NCI-H1105 (cell line): ENCODE data around the gene CSGALNACT2.
"Not testable (repeated sequence)": the region's sequence is repeated elsewhere in the genome, so short reads cannot be mapped to it uniquely, and the experiment has no call there.

Experiments used
- DNase-seq: peaks from one replicate; lab custom pipeline; 2025; lab: John Stamatoyannopoulos, UW

Gene CSGALNACT2

DNA sequence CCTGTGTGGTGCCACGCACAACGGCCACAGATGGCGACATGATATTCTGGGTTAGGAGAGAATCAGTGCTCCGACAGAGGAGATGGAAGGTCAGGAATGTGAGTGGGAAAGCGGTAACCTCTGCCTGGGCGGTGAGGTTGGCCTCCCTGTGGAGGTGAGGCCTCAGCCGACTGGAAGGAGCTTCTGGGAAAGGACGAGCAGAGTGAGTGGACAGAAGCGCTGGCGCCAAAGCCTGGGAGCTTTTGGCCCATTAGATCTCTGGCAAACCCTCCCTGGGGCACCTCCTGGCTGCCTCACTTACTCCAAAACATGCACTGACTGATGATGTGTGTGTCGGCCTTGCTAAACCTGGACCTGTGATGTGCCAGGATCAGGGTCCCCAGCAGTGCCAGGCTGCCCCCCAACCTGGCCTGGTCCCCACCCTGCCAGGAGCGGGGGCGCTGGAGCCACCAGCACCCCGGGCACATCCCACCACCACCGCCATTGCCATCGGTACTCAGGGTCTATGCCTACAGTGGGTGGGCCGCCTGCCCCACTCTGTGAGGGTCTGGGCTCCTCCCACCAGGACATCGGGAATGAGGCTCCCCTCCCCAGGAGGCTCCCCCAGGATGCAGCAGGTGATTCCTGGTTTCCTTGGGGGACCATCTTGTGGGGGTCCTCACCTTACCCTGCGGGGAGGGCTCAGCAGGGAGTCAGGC, 77.7 kb downstream of the CSGALNACT2 start:
- DNase-seq, result no peak

DNA sequence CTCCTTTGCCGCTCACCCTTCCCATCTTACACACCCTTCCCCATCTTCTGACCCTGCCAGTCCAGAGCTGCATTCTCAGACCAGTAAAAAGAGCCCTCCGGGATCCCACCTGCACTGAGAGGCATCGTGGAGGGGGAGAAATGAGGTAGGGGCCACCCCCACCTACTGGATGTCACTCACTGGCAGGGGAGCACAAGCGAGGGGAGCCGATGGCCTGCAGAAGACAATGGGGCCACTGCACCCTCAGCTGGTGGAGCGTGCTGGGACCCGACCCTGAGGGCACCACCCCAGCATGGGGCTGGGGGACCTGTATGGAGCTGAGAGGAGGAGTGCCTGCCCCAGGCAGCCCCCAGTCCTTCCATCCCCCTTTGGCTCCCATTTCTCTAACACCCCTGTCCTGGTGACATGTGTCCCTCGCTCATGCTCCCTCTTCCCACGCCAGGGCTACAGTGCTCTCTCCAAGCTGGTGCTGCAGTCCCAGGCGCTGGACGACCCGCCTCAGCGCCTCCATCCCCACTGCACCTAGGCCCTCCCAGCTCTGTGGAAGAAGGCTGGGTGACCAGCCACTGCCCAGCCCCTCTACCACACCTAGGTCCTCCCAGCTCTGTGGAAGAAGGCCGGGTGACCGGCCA, 78.8 kb downstream of the CSGALNACT2 start:
- DNase-seq, result no peak

DNA sequence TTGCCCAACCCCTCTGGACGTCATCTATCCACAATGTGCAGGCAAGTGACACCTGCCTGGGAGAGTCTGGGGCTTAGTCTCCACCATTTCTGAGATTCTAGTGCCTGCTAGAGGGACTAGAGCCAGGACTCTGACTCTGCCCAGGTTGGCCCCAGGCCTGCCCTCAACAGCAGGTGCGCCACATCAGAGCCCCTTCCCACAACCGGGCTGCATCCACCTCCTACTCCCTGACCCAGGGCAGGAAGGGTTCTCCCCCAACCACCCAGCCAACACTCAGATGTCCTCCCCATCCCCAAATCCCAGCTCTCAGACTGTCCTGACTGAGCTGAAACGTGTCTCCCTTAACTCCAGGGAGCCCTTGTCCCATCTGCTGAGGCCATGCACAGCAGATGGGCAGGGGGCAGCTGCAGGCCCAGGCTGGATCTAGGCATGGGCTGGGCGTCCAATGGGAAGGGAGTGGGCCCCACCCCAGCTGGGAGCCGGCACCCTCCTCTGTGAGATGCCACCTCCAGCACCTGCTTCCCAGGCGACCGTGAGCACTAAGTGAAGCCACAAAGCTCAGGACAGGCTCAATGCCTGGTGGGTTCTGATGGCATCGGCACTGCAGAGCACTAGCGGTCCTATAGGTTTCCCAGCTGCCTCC, 79.4 kb downstream of the CSGALNACT2 start:
- no peak for DNase-seq

DNA sequence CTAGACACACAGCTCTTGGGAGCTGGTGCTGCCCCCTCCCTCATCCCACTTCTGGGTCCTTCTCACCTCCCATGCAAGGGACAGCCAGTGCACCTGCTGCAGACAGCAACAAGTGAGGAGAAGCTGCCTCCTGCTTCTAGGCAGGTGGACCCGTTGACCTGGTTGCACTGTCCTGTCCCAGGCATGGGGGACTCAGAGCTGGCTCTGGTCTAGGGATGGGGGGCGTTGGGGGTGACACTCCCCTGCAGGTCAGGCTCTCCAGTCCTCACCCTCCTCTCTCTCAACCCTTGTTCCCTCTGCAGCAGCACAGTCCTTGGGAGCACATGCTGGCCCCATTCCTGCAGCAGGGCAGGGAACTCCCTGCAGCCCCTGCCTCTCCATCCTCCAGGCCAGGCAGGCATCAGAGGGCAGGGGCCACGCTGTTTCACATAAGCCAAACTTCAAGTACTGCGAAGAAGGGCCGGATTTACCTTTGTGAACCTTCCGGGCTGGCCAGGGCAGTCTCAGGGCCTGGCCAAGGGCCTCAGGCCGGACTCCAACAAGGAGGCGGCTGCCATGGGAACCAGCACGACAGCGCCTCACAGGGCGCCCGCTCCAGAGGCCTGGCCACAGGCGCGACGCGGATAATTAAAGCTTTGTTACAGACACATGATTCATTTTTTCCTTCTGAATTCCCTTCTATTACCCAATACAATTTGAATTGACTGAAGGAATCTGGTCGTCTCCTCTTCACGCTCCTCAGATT, 80.1 kb downstream of the CSGALNACT2 start:
- DNase-seq, result no peak

DNA sequence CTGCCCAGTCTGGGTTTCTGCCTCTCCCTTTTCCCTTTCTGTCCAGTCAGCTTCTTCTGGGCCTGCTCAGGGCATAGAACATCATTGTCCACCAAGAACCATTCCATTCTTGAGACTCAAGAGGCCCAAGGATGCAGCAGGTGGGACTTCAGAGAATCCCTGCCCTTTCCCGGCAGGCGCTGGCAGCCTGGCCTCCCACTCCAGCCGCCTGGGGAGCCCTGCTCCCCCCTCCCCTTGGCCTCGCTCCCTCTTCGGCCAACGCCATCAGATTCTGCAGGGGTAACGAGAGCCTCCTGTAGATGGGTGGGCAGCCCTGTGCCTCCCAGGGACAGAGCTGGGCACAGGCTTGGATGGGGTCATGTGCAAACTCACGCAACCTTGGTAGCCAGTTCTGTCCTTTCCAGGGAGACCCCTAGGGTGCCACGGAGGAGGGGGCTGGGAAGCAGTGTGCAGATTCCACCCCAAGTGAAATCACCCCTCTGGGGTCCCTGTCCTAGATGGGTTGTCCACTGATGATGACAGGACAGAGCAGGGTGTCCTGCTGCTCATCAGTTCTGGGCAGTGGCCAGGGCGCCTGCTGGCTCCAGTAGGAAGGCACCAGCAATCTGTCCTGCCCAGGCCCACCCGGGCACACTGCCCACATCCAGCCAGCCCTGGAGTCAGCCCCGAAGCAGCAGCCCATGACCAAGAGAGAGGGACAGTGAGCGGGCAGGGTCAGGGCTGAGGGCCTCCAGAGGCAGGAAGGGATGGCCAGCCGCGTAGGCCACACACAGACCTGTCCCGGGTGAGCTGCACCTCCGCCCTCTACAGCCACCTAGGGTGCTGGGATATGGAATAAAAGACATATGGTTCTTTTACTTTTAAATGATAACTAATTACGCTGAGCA, 80.9 kb downstream of the CSGALNACT2 start:
- no peak for DNase-seq

DNA sequence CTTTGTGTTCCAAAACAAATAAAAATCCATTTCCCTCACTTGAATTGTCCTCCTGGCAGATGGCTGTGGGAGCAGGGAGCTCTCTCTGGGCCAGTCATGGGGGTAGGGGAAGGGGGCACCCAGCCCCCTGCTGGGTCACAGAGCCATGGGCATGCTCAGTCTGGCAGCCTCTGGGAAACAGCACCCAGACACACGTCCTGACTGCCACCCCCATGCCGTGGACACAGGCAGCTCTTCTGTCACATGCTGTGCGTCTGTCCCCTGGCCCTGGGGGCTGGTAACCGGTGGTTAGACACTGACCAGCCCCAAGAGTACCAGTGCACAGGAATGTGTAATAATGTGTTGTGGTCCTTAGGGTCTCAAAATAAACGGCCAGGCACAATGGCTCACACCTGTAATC, 81.6 kb downstream of the CSGALNACT2 start:
- no peak for DNase-seq

DNA sequence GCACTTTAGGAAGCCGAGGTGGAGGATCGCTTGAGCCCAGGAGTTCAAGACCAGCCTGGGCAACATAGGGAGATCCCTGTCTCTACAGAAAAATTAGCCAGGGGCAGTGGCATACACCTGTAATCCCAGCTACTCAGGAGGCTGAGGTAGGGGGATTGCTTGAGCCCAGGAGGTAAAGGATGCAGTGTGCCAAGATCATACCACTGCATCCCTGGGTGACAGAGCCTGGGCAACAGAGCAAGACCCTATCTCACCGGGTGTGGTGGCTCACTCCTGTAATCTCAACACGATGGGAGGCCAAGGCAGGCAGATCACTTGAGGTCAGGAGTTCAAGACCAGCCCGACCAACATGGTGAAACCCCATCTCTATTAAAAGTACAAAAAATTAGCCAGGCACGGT, 82.0 kb downstream of the CSGALNACT2 start:
- not testable (repeated sequence) for DNase-seq

DNA sequence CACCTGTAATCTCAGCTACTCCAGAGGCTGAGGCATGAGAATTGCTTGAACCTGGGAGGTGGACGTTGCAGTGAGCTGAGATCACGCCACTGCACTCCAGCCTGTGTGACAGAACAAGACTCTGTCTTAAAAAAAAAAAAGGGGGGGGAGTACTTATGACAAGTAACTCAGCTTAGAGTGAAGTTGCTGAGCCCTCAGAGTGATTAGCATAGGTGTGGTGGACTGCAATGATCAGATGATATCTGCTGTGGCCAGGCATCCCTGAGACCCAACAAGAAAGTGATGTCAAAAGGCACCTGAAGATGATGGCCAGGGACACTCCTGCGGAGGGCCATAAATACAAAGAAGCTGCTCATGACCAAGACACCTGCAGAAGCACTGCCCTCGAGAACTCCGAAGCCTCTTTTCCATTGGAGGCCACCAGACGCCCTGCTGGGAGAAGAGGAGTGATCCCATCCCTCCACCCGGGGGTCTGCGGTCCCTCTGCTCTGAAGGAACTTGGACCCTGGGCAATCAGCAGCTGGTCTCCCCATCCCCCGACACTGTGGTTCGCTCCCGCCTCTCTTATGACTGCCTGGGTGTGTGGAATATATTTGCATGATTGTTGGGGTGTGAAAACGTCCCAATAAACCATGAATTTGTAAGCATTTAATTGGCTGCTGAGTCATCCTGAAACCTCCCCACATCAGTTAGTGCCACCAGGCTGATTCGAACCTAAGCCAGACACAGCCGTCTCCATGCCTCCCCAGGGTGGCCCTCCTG, 82.6 kb downstream of the CSGALNACT2 start:
- DNase-seq, result no peak

DNA sequence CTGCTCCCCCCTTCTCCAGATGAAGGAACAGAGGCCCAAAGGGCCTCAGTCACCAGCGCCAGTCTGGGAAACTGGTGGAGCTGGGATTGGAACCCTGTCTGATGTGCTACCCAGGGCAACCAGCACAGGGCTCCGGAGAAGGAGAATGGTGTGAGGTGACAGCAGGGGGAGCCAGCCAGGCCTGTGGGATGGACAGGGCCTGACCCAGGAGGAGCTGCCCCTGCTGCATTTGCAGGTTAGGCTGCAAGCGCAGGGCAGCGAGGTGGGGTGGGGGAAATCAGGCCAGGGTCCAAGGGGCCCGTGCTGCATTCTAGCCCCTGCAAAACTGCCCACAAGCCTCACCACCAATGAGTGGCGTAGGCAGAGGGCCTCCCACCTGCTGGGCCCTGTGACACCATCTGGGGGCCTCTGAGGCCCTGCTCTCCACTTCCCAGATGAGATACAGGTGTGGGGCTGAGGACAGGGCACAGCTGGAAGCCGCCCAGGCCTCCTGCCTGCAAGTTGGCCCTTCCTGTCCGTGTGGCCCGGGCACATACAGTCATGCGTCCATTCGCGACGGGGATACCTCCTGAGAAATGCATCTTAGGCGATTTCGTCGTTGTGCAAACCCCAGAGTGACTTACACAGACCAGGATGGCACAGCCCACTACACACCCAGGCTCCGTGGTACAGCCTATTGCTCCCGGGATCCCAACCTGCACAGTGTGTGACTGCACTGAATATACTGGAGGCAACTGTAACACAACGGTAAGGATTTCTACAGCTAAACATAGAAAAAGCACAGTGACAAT, 83.4 kb downstream of the CSGALNACT2 start:
- DNase-seq, result no peak

DNA sequence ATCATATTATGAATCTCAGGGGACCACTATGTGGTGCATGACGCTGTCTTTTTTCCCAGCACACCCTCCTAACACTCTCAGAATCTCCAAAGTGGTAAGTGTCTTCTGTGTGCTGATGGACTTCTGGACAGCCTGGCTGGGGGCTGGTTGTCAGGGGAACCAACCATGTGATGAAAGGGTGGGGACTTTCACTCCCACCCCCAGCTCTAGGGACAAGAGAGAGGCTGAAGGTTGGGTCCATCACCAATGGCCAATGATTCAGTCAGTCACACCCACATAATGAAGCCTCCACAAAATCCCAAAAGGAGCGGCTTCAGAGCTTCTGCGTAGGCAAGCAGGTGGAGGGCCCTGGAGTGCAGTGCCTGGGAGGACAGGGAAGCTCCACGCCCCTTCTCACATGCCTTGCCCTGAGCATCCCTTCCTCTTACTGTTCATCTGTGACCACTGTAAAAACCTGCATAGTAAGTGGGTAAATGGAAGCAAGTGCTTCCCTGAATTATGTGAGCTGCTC, 84.0 kb downstream of the CSGALNACT2 start:
- DNase-seq, result no peak

DNA sequence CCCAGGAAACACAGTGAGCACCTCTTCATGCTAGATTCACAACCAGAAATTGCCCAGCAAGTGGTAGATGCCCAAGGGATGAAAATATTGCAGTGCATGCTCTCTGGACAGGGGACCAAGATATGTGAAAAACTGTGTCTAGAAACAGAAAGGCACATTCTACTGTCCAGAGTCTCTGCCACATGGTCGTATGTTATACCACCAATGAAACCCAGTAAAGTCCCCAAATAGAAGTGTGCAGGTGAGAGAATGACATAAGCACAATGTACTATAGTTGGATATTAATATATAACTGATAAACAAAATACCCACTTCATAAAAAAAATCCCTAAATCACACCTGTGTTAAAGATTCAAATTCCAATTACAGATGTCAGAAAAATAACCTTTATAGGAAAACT, 84.8 kb downstream of the CSGALNACT2 start:
- no peak for DNase-seq

DNA sequence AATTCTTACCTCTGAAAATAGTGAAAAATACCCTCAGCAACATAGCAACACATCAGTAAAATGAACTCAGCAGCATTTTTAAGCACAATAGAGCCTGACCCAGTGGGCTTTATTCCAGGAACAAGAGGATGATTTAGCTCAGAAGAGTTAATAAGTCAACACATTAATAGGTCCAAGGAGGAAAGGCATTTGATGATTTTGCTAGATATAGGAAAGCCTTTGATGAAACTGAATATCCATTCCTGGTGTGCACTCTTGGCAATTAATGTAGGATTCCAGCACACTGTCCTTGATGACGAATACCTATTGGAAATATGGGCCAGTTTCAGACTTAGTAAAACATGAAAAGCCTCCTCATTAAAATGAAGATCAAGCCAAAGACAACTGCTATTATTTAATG, 86.1 kb downstream of the CSGALNACT2 start:
- DNase-seq, result no peak

DNA sequence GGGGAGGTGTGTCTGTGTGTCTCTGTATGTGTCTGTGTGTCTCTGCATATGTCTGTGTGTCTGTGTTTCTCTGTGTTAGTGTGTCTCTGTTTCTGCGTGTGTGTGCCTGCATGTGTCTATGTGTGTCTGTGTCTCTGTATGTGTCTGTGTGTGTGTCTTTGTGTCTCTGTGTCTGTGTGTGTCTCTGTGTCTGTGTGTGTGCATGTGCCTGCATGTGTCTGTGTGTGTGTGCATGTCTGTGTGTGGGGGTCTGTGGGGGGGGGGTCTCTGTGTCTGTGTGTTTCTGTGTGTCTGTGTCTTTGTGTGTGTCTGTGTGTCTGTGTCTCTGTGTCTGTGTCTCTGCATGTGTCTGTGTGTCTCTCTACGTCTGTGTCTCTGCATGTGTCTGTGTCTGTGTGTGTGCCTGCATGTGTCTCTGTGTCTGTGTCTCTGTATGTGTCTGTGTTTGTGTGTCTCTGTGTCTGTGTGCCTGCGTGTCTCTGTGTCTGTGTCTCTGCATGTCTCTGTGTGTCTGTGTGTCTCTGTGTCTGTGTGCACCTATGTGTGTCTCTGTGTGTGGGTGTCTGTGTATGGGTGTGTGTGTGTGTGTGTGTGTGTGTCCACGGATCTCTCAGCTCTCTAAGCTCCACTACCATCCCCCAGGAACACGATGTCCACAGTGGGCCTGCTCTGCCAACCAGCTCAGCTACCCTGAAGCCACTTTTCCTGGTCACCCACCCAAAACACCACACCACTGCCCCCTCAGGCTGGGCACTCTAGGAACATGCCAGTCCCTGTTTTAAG, 87.0 kb downstream of the CSGALNACT2 start:
- DNase-seq, result no peak

DNA sequence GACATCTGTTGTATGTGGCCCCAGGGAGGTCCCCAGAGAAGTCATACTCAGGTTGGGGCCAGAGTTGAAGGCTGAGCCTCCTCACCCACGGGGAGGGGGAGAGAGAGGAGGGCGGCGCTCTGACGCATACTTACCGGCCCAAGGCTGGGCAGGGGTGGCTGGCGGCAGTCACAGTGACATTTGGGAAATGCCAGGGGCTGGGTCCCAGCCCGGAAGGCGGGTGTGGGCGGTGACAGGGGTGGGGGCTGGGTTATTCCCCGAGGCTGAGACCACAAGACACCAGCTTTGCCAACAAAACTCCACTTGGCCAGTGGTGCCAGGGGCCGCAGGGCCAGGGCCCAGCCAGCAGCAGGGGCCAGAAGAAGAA, 87.5 kb downstream of the CSGALNACT2 start:
- no peak for DNase-seq

DNA sequence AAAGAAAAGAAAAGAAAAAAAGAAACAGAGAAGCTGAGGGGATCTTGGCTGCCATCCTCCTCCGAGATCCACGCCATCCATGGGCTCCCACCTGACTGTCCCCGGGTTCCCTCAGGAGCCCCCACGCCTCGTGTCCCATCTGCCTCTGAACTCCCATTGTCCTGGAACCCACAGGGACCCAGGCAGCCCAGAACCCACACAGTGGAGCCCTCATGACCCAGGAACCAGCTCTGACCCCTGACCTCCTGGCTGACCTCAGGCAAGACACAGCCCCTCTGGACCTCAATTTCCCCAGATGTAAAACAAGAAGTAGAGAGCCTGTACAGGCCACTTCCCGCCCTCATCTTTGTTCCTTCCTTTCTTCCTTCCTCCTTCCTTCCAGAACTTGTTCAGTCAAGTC, 88.2 kb downstream of the CSGALNACT2 start:
- no peak for DNase-seq

DNA sequence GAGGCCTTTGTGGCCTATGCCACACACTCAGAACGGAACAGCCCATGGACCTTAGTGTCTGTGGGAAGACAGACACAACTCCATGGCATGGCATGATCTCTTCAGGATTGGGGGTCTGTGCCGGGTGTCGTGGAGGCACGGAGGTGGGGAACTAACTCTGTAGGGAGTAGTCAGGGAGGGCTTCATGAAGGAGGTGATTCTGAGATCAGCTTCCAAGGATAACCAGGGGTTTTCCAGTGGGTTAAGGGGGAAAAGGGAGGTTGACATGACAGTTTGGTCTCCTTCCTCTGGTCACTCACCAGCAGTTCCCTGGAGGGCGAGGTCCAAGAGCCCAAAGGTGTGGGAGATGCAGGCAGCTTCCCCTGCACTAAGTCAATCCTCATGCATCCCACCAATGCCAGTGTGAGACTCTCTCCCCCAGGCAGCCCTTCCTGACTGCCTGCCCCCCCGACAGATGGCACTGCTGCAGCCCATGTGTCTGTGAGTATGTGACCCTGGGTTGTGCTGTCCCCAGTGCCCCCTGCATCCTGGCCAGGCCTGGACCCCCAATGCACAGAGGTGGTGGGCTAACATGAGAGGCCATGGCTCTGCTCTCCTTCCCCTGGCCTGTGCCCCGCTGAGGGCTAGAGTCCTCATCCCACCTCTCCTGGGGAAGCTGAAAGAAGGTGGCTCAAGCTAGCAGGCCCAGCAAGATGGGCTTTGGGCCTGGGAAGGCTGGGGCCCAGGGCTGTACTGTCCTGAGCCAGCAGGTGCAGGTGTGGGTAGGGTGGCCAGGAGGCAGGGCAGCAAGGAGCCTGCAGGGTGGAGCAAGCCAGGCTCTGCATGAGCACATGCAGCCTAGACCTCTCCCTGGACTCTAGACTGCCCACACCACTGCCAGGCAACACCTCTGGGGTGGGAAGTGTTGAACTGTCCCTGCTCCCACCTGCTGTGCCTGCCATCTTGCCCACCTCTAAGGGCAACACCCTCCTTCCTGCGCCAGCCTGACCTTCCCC, 88.9 kb downstream of the CSGALNACT2 start:
- no peak for DNase-seq

DNA sequence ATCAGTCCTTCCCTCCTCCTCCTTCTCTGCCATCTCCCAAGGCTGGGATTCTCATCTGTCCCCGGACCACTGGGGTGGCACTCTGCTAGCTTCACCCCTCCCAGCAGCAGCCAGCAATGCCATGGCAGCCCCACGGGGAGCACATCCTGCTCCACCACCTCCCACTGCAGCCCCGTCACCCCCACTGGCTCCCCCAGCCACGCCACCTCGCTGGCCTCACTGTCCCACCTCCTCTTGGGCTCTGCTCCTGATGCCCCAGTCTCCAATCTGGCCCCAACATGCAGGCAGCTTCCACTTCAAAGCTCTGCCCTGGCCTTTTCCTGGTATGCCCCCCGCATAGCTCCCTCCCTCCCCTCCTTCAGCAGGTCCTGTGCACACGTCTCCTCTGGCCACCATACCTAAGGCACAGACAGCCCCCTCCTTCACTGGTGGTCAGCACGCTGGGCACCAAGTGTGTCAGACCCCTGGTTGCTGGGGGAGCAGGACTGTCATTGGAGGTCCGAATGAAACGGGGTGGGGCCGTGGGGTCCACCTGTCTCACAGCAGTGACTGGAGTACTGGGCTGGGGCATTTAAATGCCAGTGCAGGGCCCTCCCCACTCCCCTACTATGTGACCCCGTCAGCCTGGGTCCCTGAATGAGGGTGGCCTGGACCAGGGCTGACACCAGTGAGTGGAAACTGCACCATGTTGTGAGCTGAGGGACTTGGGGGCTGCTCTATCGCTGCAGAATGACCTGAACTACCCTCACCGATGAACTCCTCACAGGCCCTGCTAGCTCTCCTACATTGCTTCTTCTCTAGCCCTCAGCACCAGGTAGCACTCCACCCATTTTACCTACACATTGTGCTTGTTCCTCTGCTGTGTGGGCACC, 89.9 kb downstream of the CSGALNACT2 start:
- no peak for DNase-seq
